ENCODE results near the gene MXI1.

MXI1 gene

GRCh38 chr10:110252151-110252550, 44.7 kb downstream of the MXI1 start:
- H3K27ac ChIP-seq: no peak overlapping the region
- no peak for TF ChIP-seq ZFX (IDR thresholded peaks at IDR 0.05)
- no peak for TF ChIP-seq CTCF (conservative IDR thresholded peaks at IDR 0.05)

GRCh38 chr10:110254467-110254866, 47.1 kb downstream of the MXI1 start:
- H3K27ac ChIP-seq: no peak overlapping the region
- TF ChIP-seq CTCF (conservative IDR thresholded peaks at IDR 0.05) (no peak), ZFX (IDR thresholded peaks at IDR 0.05) (no peak)

- H3K27ac ChIP-seq: no peak overlapping the region
- no peak for TF ChIP-seq CTCF (conservative IDR thresholded peaks at IDR 0.05)
These were observed 51.1 kb downstream of the MXI1 start for GRCh38 chr10:110258542-110258941.

- TF ChIP-seq ZFX (IDR thresholded peaks at IDR 0.05) (no peak), CTCF (conservative IDR thresholded peaks at IDR 0.05) (no peak)
- no peak overlapping the region for H3K27ac ChIP-seq
These were observed 51.9 kb downstream of the MXI1 start for GRCh38 chr10:110259317-110259716.

GRCh38 chr10:110260746-110261477, 53.5 kb downstream of the MXI1 start:
- TF ChIP-seq CTCF (conservative IDR thresholded peaks at IDR 0.05) (no peak), ZFX (IDR thresholded peaks at IDR 0.05) (no peak)
- H3K27ac ChIP-seq: no peak overlapping the region

GRCh38 chr10:110263164-110263563, 55.8 kb downstream of the MXI1 start:
- TF ChIP-seq CTCF (conservative IDR thresholded peaks at IDR 0.05): no peak
- no peak for TF ChIP-seq ZFX (IDR thresholded peaks at IDR 0.05)
- no peak overlapping the region for H3K27ac ChIP-seq

GRCh38 chr10:110265573-110266193, 58.3 kb downstream of the MXI1 start:
- TF ChIP-seq ZFX (IDR thresholded peaks at IDR 0.05): no peak
- TF ChIP-seq CTCF (conservative IDR thresholded peaks at IDR 0.05): no peak
- H3K27ac ChIP-seq: no peak overlapping the region
